ENCODE results near the gene LOXL4.

The LOXL4 gene

GRCh38 chr10:98261436-98262277 is 6.3 kb downstream of the LOXL4 start:
- TF ChIP-seq CTCF (IDR thresholded peaks at IDR 0.05) = no peak

- no peak for TF ChIP-seq CTCF (IDR thresholded peaks at IDR 0.05)
Observed at GRCh38 chr10:98260752-98261151, 7.2 kb downstream of the LOXL4 start.

- no peak for TF ChIP-seq CTCF (IDR thresholded peaks at IDR 0.05)
Observed at GRCh38 chr10:98260350-98260749, 7.6 kb downstream of the LOXL4 start.

GRCh38 chr10:98259606-98260315 is 8.2 kb downstream of the LOXL4 start:
- TF ChIP-seq CTCF (IDR thresholded peaks at IDR 0.05) = no peak

- no peak for TF ChIP-seq CTCF (IDR thresholded peaks at IDR 0.05)
Observed at GRCh38 chr10:98258683-98259454, 9.1 kb downstream of the LOXL4 start.

- TF ChIP-seq CTCF (IDR thresholded peaks at IDR 0.05) = no peak
Observed at GRCh38 chr10:98257961-98258360, 10.0 kb downstream of the LOXL4 start.

- TF ChIP-seq CTCF (IDR thresholded peaks at IDR 0.05) = no peak
Observed at GRCh38 chr10:98257198-98257597, 10.8 kb downstream of the LOXL4 start.

All from LNCAP (cell line).